CD14-positive monocyte (primary cell): ENCODE measurements around the gene CRYGS. TPM values are rescaled to one million over a fixed set of nuclear protein-coding genes. Genes with fewer than 3 reads are reported as not detected.

Experiments
- DNase-seq, 3 donors: peaks; one replicate each; pipeline ENCODE4 v3.0.0-alpha.2; 2011 to 2022
- H2AFZ ChIP-seq: 2 replicates; pipeline ENCODE4 v1.6.0; 2012; ENCODE audit warnings: mild to moderate bottlenecking, low read depth, low read length, inconsistent platforms; ENCODE audit not compliant: insufficient read depth, poor library complexity, severe bottlenecking
- H3K27ac ChIP-seq, 2 donors: 1 replicate in 1 of 2; 2 replicates in 1 of 2; pipeline ENCODE4 v1.5.1; 2012 to 2013; ENCODE audit warnings: low read length in 2 of 2, control low read depth in 1 of 2, inconsistent platforms in 1 of 2, low read depth in 1 of 2, mild to moderate bottlenecking in 1 of 2
- H3K27me3 ChIP-seq, 2 donors: one replicate each; pipeline versions ENCODE4 v1.6.0 to v1.6.1; 2011 to 2013; ENCODE audit warnings: low read length in 2 of 2; ENCODE audit not compliant: control insufficient read depth in 2 of 2, insufficient read depth in 2 of 2
- H3K36me3 ChIP-seq, 2 donors: replicated peaks in 1 of 2; 1 replicate in 1 of 2; 2 replicates in 1 of 2; pipeline versions ENCODE4 v1.5.1 to v1.6.1; 2012 to 2013; ENCODE audit warnings: low read length in 2 of 2, control low read depth in 1 of 2, inconsistent platforms in 1 of 2, mild to moderate bottlenecking in 1 of 2; ENCODE audit not compliant: insufficient read depth in 2 of 2, control insufficient read depth in 1 of 2
- H3K4me1 ChIP-seq, 2 donors: 1 replicate in 1 of 2; 2 replicates in 1 of 2; pipeline versions ENCODE4 v1.5.1 to v1.6.1; 2012 to 2013; ENCODE audit warnings: low read length in 2 of 2, control low read depth in 1 of 2, inconsistent platforms in 1 of 2, mild to moderate bottlenecking in 1 of 2, moderate library complexity in 1 of 2; ENCODE audit not compliant: insufficient read depth in 2 of 2, control insufficient read depth in 1 of 2
- H3K4me2 ChIP-seq: replicated peaks from 2 replicates; pipeline ENCODE3; 2012; ENCODE audit warnings: low read length, moderate library complexity, mild to moderate bottlenecking; ENCODE audit not compliant: poor library complexity, severe bottlenecking; ENCODE audit errors: extremely low read depth
- H3K4me3 ChIP-seq, 3 experiments: fragments of 200-600 bp in 1 of 3; sonication (generic) in 1 of 3; replicated peaks in 1 of 3; 1 replicate in 2 of 3; 2 replicates in 1 of 3; pipeline ENCODE4 v1.5.1; 2011 to 2013; ENCODE audit warnings: low read length in 3 of 3, mild to moderate bottlenecking in 3 of 3, control low read depth in 2 of 3, low read depth in 2 of 3, inconsistent platforms in 1 of 3, moderate library complexity in 1 of 3
- H3K79me2 ChIP-seq: 2 replicates; pipeline ENCODE4 v1.6.0; 2012; ENCODE audit warnings: mild to moderate bottlenecking, control low read depth, inconsistent platforms, low read length, moderate library complexity; ENCODE audit not compliant: insufficient read depth
- H3K9ac ChIP-seq: 2 replicates; pipeline ENCODE4 v1.6.0; 2017; ENCODE audit warnings: low read length, mild to moderate bottlenecking; ENCODE audit not compliant: insufficient read depth, poor library complexity, severe bottlenecking
- H3K9me3 ChIP-seq, 2 donors: replicated peaks in 1 of 2; 1 replicate in 1 of 2; 2 replicates in 1 of 2; pipeline versions ENCODE4 v1.5.1 to v1.6.1; 2012 to 2013; ENCODE audit warnings: low read length in 2 of 2, control low read depth in 1 of 2; ENCODE audit not compliant: control insufficient read depth in 1 of 2, insufficient read depth in 1 of 2
- H4K20me1 ChIP-seq: 2 replicates; pipeline ENCODE4 v1.6.0; 2012; ENCODE audit warnings: mild to moderate bottlenecking, low read length, control low read depth, moderate library complexity; ENCODE audit not compliant: insufficient read depth
- H3K27ac Mint-ChIP-seq, 7 donors: one replicate each; pipeline ENCODE4 v1.8.0; 2020; ENCODE audit warnings: mild to moderate bottlenecking in 7 of 7, mixed read lengths in 7 of 7, moderate library complexity in 6 of 7, inconsistent platforms in 2 of 7
- H3K27me3 Mint-ChIP-seq, 3 donors: one replicate each; pipeline ENCODE4 v1.8.0; 2021 to 2022; ENCODE audit warnings: low read depth in 3 of 3, mild to moderate bottlenecking in 3 of 3, mixed read lengths in 3 of 3, moderate library complexity in 3 of 3, inconsistent platforms in 1 of 3
- H3K36me3 Mint-ChIP-seq, 2 donors: one replicate each; pipeline ENCODE4 v1.8.0; 2020; ENCODE audit warnings: mixed read lengths in 2 of 2, inconsistent platforms in 1 of 2, mild to moderate bottlenecking in 1 of 2
- H3K4me1 Mint-ChIP-seq: one replicate; pipeline ENCODE4 v1.8.0; 2020; ENCODE audit warnings: mild to moderate bottlenecking, mixed read lengths
- H3K4me3 Mint-ChIP-seq, 2 donors: one replicate each; pipeline ENCODE4 v1.8.0; 2020; ENCODE audit warnings: mild to moderate bottlenecking in 2 of 2, mixed read lengths in 2 of 2, moderate library complexity in 1 of 2
- H3K9me3 Mint-ChIP-seq, 7 donors: one replicate each; pipeline ENCODE4 v1.8.0; 2020 to 2022; ENCODE audit warnings: mixed read lengths in 7 of 7, mild to moderate bottlenecking in 6 of 7, moderate library complexity in 6 of 7, inconsistent platforms in 2 of 7
- CTCF ChIP-seq: fragments of 200-600 bp; IDR thresholded peaks from one replicate; pipeline ENCODE4 v1.8.0; 2022; ENCODE audit warnings: antibody characterized with exemption, mild to moderate bottlenecking
- WGBS: methylation state at CpG from one replicate; pipeline ENCODE4 v1.1.5; 2013; ENCODE audit warnings: missing lambda C conversion rate; ENCODE audit not compliant: insufficient coverage; 5-methylcytosine and 5-hydroxymethylcytosine counted together
- intact Hi-C, 2 donors: fragments of 100-400 bp; cut with micrococcal nuclease; formaldehyde crosslinking; loops; one replicate each; pipeline versions ENCODE4 v1.15.0 to v1.15.1; 2023
- polyA plus RNA-seq, 3 donors: library from polyadenylated mRNA; depleted of rRNA in 1 of 3; unstranded in 2 of 3; stranded (reverse) in 1 of 3; fragments of 300-500 nt in 2 of 3; fragments of >200 nt in 1 of 3; fragmentation: Illumina TruSeq in 2 of 3; gene quantifications; 1 replicate in 2 of 3; 2 replicates in 1 of 3; pipeline ENCODE4 v1.2.3, GENCODE V29; 2012 to 2021

Gene CRYGS
- polyA plus RNA-seq, 3 donors, result 0.25 to 4.1 TPM; not detected in 1

DNA sequence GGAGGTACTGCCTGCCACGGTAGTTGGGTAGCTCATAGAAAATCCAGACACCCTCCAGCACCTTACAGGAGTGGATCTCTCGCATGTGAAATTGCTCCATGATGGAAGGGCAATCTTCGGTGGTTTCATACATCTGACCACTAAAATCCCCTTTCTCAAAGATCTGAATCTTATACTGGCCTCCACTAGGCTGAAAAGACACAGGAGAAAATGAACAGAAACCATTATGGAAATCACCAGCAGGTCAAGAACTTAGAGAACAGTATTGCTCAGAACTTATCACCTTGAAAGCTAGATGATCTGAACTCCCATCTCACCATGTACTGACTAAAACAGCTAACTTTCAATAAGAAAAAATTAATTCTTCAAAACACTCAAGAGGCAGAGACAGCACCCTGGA is 5.4 kb downstream of the CRYGS start:
- Mint-ChIP-seq H3K36me3 (peaks cover 17 to 18% of the 10 kb centered on the region in 2 donors), H3K27ac (no peak overlapping the region), H3K4me1 (peaks cover 15% of the 10 kb centered on the region), H3K4me3 (no peak overlapping the region), H3K9me3 (no peaks in the 10 kb centered on the region), H3K27me3 (no peaks in the 10 kb centered on the region)
- Histone ChIP-seq H3K36me3 (peaks cover 3 to 9% of the 10 kb centered on the region in 2 donors), H3K27me3 (no peaks in the 10 kb centered on the region), H3K27ac (no peak overlapping the region), H3K79me2 (no peaks in the 10 kb centered on the region), H3K4me3 (no peak overlapping the region), H4K20me1 (no peaks in the 10 kb centered on the region), H3K4me2 (no peak overlapping the region), H3K4me1 (peaks cover 9 to 13% of the 10 kb centered on the region in 2 donors), H2AFZ (no peak overlapping the region), H3K9me3 (no peaks in the 10 kb centered on the region), H3K9ac (no peak overlapping the region)
- WGBS, result 90% methylated on average over 3 of the region's 3 CpGs
- no peak for TF ChIP-seq CTCF
- DNase-seq, result no peak
- intact Hi-C loops, result loop anchor here in 1 of 2 donors (5.0 kb wide), 1 partner anchor 281 kb away; no protein-coding TSS in a partner anchor

GRCh38 chr3:186536883-186537844 is 7.0 kb downstream of the CRYGS start:
- intact Hi-C loops, result loop anchor here in 1 of 2 donors (5.0 kb wide), 1 partner anchor 280 kb away; no protein-coding TSS in a partner anchor
- no peaks in the 10 kb centered on the region for H3K27me3 Mint-ChIP-seq
- peaks cover 10 to 12% of the 10 kb centered on the region in 2 donors for H3K36me3 Mint-ChIP-seq
- no peaks in the 10 kb centered on the region for H3K79me2 ChIP-seq
- no peak overlapping the region for H3K4me3 ChIP-seq
- peaks cover 24% of the 10 kb centered on the region for H3K4me1 Mint-ChIP-seq
- H3K9me3 Mint-ChIP-seq, result no peaks in the 10 kb centered on the region
- H3K27ac ChIP-seq, result no peak overlapping the region
- peaks cover 10 to 23% of the 10 kb centered on the region in 2 donors for H3K4me1 ChIP-seq
- no peak overlapping the region for H2AFZ ChIP-seq
- no peak overlapping the region for H3K4me3 Mint-ChIP-seq
- H3K27me3 ChIP-seq, result no peaks in the 10 kb centered on the region
- H3K9ac ChIP-seq, result no peak overlapping the region
- H3K36me3 ChIP-seq, result peaks cover 0 to 9% of the 10 kb centered on the region in 2 donors
- TF ChIP-seq CTCF, result no peak
- H3K27ac Mint-ChIP-seq, result peak overlapping the region in 2 of 7 donors; percentile 6 to 15
- no peak overlapping the region for H3K4me2 ChIP-seq
- no peak for DNase-seq
- H4K20me1 ChIP-seq, result no peaks in the 10 kb centered on the region
- no peaks in the 10 kb centered on the region for H3K9me3 ChIP-seq
